Liver (tissue), 9 donors: ENCODE results near the gene TEAD2. TPM values are rescaled to one million over a fixed set of nuclear protein-coding genes. Genes with fewer than 3 reads are reported as not detected.

Experiments used
- DNase-seq: peaks from one replicate; pipeline ENCODE4 v3.0.0-alpha.2; 2017; ENCODE audit warnings: low spot score
- H3K27ac ChIP-seq, 2 donors: one replicate each; pipeline ENCODE4 v1.7.0; 2013; ENCODE audit warnings: inconsistent platforms in 2 of 2, low read length in 2 of 2, control low read depth in 1 of 2, low read depth in 1 of 2, mild to moderate bottlenecking in 1 of 2
- H3K27me3 ChIP-seq, 4 donors: one replicate each; pipeline versions ENCODE4 v1.6.1 to v1.7.0; 2013; ENCODE audit warnings: low read length in 3 of 4, inconsistent platforms in 1 of 4, mild to moderate bottlenecking in 1 of 4, moderate library complexity in 1 of 4; ENCODE audit not compliant: control insufficient read depth in 4 of 4, insufficient read depth in 4 of 4
- H3K36me3 ChIP-seq, 4 donors: one replicate each; pipeline versions ENCODE4 v1.6.1 to v1.7.0; 2013; ENCODE audit warnings: low read length in 3 of 4, mild to moderate bottlenecking in 3 of 4, low read depth in 1 of 4, moderate library complexity in 1 of 4; ENCODE audit not compliant: control insufficient read depth in 4 of 4, insufficient read depth in 3 of 4
- H3K4me1 ChIP-seq, 4 donors: one replicate each; pipeline versions ENCODE4 v1.6.1 to v1.7.0; 2013; ENCODE audit warnings: low read length in 3 of 4, mild to moderate bottlenecking in 3 of 4, moderate library complexity in 1 of 4; ENCODE audit not compliant: control insufficient read depth in 4 of 4, insufficient read depth in 4 of 4
- H3K4me3 ChIP-seq, 3 donors: one replicate each; pipeline versions ENCODE4 v1.6.1 to v1.7.0; 2013; ENCODE audit warnings: low read length in 3 of 3, control low read depth in 1 of 3, low read depth in 1 of 3, mild to moderate bottlenecking in 1 of 3
- H3K9ac ChIP-seq, 2 donors: one replicate each; pipeline ENCODE4 v1.7.0; 2013; ENCODE audit warnings: low read length in 2 of 2, mild to moderate bottlenecking in 2 of 2, moderate library complexity in 2 of 2, control low read depth in 1 of 2, low read depth in 1 of 2
- H3K9me3 ChIP-seq, 4 donors: one replicate each; pipeline versions ENCODE4 v1.6.1 to v1.7.0; 2013; ENCODE audit warnings: low read length in 3 of 4; ENCODE audit not compliant: control insufficient read depth in 4 of 4
- ATF3 ChIP-seq: IDR thresholded peaks from 2 replicates; pipeline ENCODE4 v1.6.1; 2016; ENCODE audit warnings: antibody characterized with exemption
- CTCF ChIP-seq: fragments of 150-350 bp; IDR thresholded peaks from 2 replicates; pipeline ENCODE4 v1.5.1; 2017; ENCODE audit warnings: improper control_type of control experiment, low read depth, low read length; ENCODE audit not compliant: missing input control
- EGR1 ChIP-seq, 2 donors: IDR thresholded peaks; 2 replicates each; pipeline ENCODE4 v1.6.1; 2016 to 2018; ENCODE audit warnings: antibody characterized with exemption in 2 of 2, low read depth in 2 of 2
- FOXA1 ChIP-seq: IDR thresholded peaks from 2 replicates; pipeline ENCODE4 v1.6.1; 2016; ENCODE audit warnings: antibody characterized with exemption
- FOXA2 ChIP-seq: IDR thresholded peaks from 2 replicates; pipeline ENCODE4 v1.6.1; 2016; ENCODE audit warnings: antibody characterized with exemption
- GABPA ChIP-seq, 2 donors: IDR thresholded peaks in 1 of 2; conservative IDR thresholded peaks in 1 of 2; 2 replicates each; pipeline ENCODE4 v1.6.1; 2016; ENCODE audit warnings: antibody characterized with exemption in 2 of 2, mild to moderate bottlenecking in 1 of 2, moderate library complexity in 1 of 2
- HNF4A ChIP-seq, 2 donors: conservative IDR thresholded peaks; 2 replicates each; pipeline ENCODE4 v1.6.1; 2016; ENCODE audit warnings: antibody characterized with exemption in 2 of 2, mild to moderate bottlenecking in 2 of 2
- HNF4G ChIP-seq: IDR thresholded peaks from 2 replicates; pipeline ENCODE4 v1.6.1; 2016; ENCODE audit warnings: antibody characterized with exemption
- JUND ChIP-seq, 2 donors: IDR thresholded peaks; 2 replicates each; pipeline ENCODE4 v1.6.1; 2016; ENCODE audit warnings: antibody characterized with exemption in 2 of 2
- MAX ChIP-seq: IDR thresholded peaks from 2 replicates; pipeline ENCODE4 v1.6.1; 2016; ENCODE audit warnings: antibody characterized with exemption
- NR2F2 ChIP-seq: IDR thresholded peaks from 2 replicates; pipeline ENCODE4 v1.6.1; 2016; ENCODE audit warnings: antibody characterized with exemption
- RAD21 ChIP-seq, 2 donors: IDR thresholded peaks; 2 replicates each; pipeline ENCODE4 v1.6.1; 2016; ENCODE audit warnings: antibody characterized with exemption in 2 of 2, mild to moderate bottlenecking in 2 of 2
- REST ChIP-seq: IDR thresholded peaks from 2 replicates; pipeline ENCODE4 v1.6.1; 2016; ENCODE audit warnings: antibody characterized with exemption, mild to moderate bottlenecking
- RXRA ChIP-seq, 2 donors: IDR thresholded peaks; 2 replicates each; pipeline ENCODE4 v1.6.1; 2017 to 2018; ENCODE audit warnings: antibody characterized with exemption in 2 of 2, mild to moderate bottlenecking in 1 of 2
- SP1 ChIP-seq: IDR thresholded peaks from 2 replicates; pipeline ENCODE4 v1.6.1; 2018; ENCODE audit warnings: antibody characterized with exemption, mild to moderate bottlenecking
- TAF1 ChIP-seq: conservative IDR thresholded peaks from 2 replicates; pipeline ENCODE4 v1.6.1; 2016; ENCODE audit warnings: antibody characterized with exemption, mild to moderate bottlenecking
- YY1 ChIP-seq: IDR thresholded peaks from 2 replicates; pipeline ENCODE4 v1.6.1; 2016; ENCODE audit warnings: antibody characterized with exemption, mild to moderate bottlenecking
- ZBTB33 ChIP-seq: IDR thresholded peaks from 2 replicates; pipeline ENCODE4 v1.6.1; 2016; ENCODE audit warnings: antibody characterized with exemption
- WGBS: extraction: QIAGEN DNeasy Blood & Tissue Kit; methylation state at CpG from one replicate; pipeline ENCODE4 v1.1.7; 2013; 5-methylcytosine and 5-hydroxymethylcytosine counted together
- polyA plus RNA-seq, 2 donors: library from polyadenylated mRNA; stranded (reverse) in 1 of 2; unstranded in 1 of 2; fragments of 200-250 nt in 1 of 2; fragments of >200 nt in 1 of 2; fragmentation: Nextera tagmentation in 1 of 2; extraction: Ambion mirVana in 1 of 2; gene quantifications; one replicate each; pipeline versions ENCODE4 v1.2.1 to v1.2.3, GENCODE V29; 2013 to 2015
- total RNA-seq, 2 donors: library from RNA; depleted of rRNA; stranded (reverse); fragments of >200 nt; gene quantifications; one replicate each; pipeline ENCODE4 v1.2.3, GENCODE V29; 2014
- donor health status: healthy.
- donor health status: healthy.
- donor health status: healthy.
- donor health status: healthy.
- donor health status: healthy.

TEAD2 gene
- total and polyA plus RNA-seq, 4 donors, result 3.3 to 8.1 (median 4.4) TPM

- H3K27me3 ChIP-seq, result peaks cover 0 to 2% (median 0%) of the 10 kb centered on the region in 4 donors
- no peak overlapping the region for H3K9ac ChIP-seq
- H3K27ac ChIP-seq, result no peak overlapping the region
- 82% methylated on average over 11 of the region's 11 CpGs for WGBS
- H3K36me3 ChIP-seq, result no peaks in the 10 kb centered on the region
- no peaks in the 10 kb centered on the region for H3K9me3 ChIP-seq
- no peak overlapping the region for H3K4me3 ChIP-seq
- no peak for DNase-seq
- no peak for TF ChIP-seq NR2F2
- no peak for TF ChIP-seq FOXA1
- no peak for TF ChIP-seq ATF3
- no peak for TF ChIP-seq JUND (IDR thresholded peaks at IDR 0.05)
- no peak for TF ChIP-seq YY1
- no peak for TF ChIP-seq EGR1 (IDR thresholded peaks at IDR 0.05; ENCODE audit: low read depth in 2 of 2)
- TF ChIP-seq GABPA (IDR thresholded peaks at IDR 0.05 in 1 of 2, conservative IDR thresholded peaks at IDR 0.05 in 1 of 2), result no peak
- H3K4me1 ChIP-seq, result no peaks in the 10 kb centered on the region
These were observed 35.9 kb upstream of the TEAD2 start for GRCh38 chr19:49398001-49398615.

GRCh38 chr19:49396738-49397505 is 34.7 kb upstream of the TEAD2 start:
- Histone ChIP-seq H3K4me3 (no peak overlapping the region), H3K27me3 (peaks cover 0 to 2% (median 0%) of the 10 kb centered on the region in 4 donors), H3K9me3 (no peaks in the 10 kb centered on the region), H3K36me3 (no peaks in the 10 kb centered on the region), H3K9ac (no peak overlapping the region), H3K4me1 (no peaks in the 10 kb centered on the region), H3K27ac (no peak overlapping the region)
- no peak for TF ChIP-seq JUND (IDR thresholded peaks at IDR 0.05)
- no peak for TF ChIP-seq YY1
- no peak for TF ChIP-seq EGR1 (IDR thresholded peaks at IDR 0.05; ENCODE audit: low read depth in 2 of 2)
- no peak for TF ChIP-seq HNF4G
- no peak for TF ChIP-seq RXRA (IDR thresholded peaks at IDR 0.05)
- TF ChIP-seq ATF3, result no peak
- no peak for TF ChIP-seq FOXA2
- no peak for TF ChIP-seq HNF4A (conservative IDR thresholded peaks at IDR 0.05)
- TF ChIP-seq NR2F2, result no peak
- no peak for TF ChIP-seq MAX
- TF ChIP-seq ZBTB33, result no peak
- TF ChIP-seq FOXA1, result no peak
- no peak for TF ChIP-seq TAF1
- TF ChIP-seq REST, result no peak
- TF ChIP-seq GABPA (IDR thresholded peaks at IDR 0.05 in 1 of 2, conservative IDR thresholded peaks at IDR 0.05 in 1 of 2), result no peak
- TF ChIP-seq SP1, result no peak
- TF ChIP-seq RAD21 (IDR thresholded peaks at IDR 0.05), result no peak
- TF ChIP-seq CTCF, result no peak
- DNase-seq, result no peak
- WGBS, result 81% methylated on average over 8 of the region's 8 CpGs
